Measurements from ENCODE around the gene NAA15.
A peak's percentile ranks its signal among the peaks of the same experiment; 100 is the strongest.

NAA15 gene

GRCh38 chr4:139453371-139454110 is 152.2 kb downstream of the NAA15 start:
- Histone ChIP-seq H2AFZ (ENCODE audit: low read length) (0 out of 2 replicates have a peak overlapping the region, but pooled peaks have one; percentile 5), H3K4me1 (ENCODE audit: insufficient read depth, low read length, severe bottlenecking) (peaks cover 44% of the 10 kb centered on the region), H3K36me3 (ENCODE audit: insufficient read depth, low read length) (no peaks in the 10 kb centered on the region), H3K9me2 (ENCODE audit: low read depth, low read length) (no peaks in the 10 kb centered on the region), H3F3A (ENCODE audit: insufficient read depth, low read length) (no peaks in the 10 kb centered on the region), H4K20me1 (ENCODE audit: insufficient read depth, low read length) (no peaks in the 10 kb centered on the region), H3K27ac (ENCODE audit: low read depth, low read length, poor library complexity, severe bottlenecking) (peak overlapping the region; percentile 85), H3K79me2 (ENCODE audit: insufficient read depth, low read length) (peaks cover 44% of the 10 kb centered on the region), H3K4me2 (ENCODE audit: low read length) (peak overlapping the region; percentile 97), H3K9me3 (ENCODE audit: low read length) (no peaks in the 10 kb centered on the region), H3K4me3 (ENCODE audit: low read depth, low read length, poor library complexity, severe bottlenecking) (peak overlapping the region; percentile 89), H3K9ac (ENCODE audit: low read length) (peak overlapping the region; percentile 76), H3K27me3 (ENCODE audit: insufficient read depth, low read length) (no peaks in the 10 kb centered on the region)
- TF ChIP-seq, protein P1, sequence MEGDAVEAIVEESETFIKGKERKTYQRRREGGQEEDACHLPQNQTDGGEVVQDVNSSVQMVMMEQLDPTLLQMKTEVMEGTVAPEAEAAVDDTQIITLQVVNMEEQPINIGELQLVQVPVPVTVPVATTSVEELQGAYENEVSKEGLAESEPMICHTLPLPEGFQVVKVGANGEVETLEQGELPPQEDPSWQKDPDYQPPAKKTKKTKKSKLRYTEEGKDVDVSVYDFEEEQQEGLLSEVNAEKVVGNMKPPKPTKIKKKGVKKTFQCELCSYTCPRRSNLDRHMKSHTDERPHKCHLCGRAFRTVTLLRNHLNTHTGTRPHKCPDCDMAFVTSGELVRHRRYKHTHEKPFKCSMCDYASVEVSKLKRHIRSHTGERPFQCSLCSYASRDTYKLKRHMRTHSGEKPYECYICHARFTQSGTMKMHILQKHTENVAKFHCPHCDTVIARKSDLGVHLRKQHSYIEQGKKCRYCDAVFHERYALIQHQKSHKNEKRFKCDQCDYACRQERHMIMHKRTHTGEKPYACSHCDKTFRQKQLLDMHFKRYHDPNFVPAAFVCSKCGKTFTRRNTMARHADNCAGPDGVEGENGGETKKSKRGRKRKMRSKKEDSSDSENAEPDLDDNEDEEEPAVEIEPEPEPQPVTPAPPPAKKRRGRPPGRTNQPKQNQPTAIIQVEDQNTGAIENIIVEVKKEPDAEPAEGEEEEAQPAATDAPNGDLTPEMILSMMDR (IDR thresholded peaks at IDR 0.05; ENCODE audit: low read length) = 0 out of 2 replicates have a peak, but pooled peaks have one; percentile 32
- no peak for TF ChIP-seq EZH2 (IDR thresholded peaks at IDR 0.05; ENCODE audit: borderline replicate concordance, low read length)

DNA sequence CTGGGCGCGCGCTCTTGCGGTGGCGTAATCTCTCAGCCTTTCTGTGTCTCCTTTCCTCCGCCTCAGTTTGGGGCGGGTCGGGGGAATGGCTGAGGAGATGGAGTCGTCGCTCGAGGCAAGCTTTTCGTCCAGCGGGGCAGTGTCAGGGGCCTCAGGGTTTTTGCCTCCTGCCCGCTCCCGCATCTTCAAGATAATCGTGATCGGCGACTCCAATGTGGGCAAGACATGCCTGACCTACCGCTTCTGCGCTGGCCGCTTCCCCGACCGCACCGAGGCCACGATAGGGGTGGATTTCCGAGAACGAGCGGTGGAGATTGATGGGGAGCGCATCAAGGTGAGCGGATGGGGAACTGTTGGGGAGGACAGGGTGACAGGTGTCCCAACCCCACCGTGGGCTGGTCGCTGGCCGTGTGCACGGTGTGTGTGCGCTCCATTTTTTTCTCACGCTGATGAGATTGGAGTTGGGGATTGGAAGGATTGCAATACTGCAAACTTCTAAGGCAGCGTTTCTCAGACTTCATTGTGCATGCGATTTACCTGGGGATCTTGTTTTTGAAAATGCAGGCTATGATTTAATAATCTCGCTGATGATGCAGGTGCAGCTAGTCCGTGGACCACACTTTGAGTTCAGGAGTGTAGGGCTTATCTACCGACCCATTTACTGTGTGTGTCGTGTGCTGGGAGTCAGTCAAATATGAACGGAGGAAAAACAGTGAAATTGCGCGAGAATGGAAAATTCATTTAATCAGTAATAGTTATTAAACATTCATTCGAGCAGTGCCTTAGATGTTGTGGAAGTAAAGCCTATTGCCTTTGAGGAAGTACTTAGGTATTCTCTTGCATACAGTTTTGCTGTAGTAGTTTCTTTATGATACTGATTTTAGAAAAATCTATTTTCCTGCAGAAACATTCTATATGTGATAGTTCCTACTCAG is 153.1 kb downstream of the NAA15 start, which contains the start of gene RAB33B:
RAB33B (plus strand) TSS at position 11 of the 935 bp plus-strand sequence; CDS start at position 86, 75 bp downstream.
- H3K9ac ChIP-seq (ENCODE audit: low read length) = peak within 1 kb of the TSS; percentile 76

GRCh38 chr4:139455126-139455538 is 153.8 kb downstream of the NAA15 start:
- Histone ChIP-seq H3K9me2 (ENCODE audit: low read depth, low read length) (no peaks in the 10 kb centered on the region), H3K79me2 (ENCODE audit: insufficient read depth, low read length) (peaks cover 45% of the 10 kb centered on the region), H2AFZ (ENCODE audit: low read length) (no peak overlapping the region), H3K27me3 (ENCODE audit: insufficient read depth, low read length) (no peaks in the 10 kb centered on the region), H3K4me3 (ENCODE audit: low read depth, low read length, poor library complexity, severe bottlenecking) (peak overlapping the region; percentile 89), H3K4me1 (ENCODE audit: insufficient read depth, low read length, severe bottlenecking) (peaks cover 44% of the 10 kb centered on the region), H4K20me1 (ENCODE audit: insufficient read depth, low read length) (no peaks in the 10 kb centered on the region), H3K9ac (ENCODE audit: low read length) (peak overlapping the region; percentile 76), H3K4me2 (ENCODE audit: low read length) (peak overlapping the region; percentile 97), H3F3A (ENCODE audit: insufficient read depth, low read length) (no peaks in the 10 kb centered on the region), H3K27ac (ENCODE audit: low read depth, low read length, poor library complexity, severe bottlenecking) (peak overlapping the region; percentile 85), H3K9me3 (ENCODE audit: low read length) (no peaks in the 10 kb centered on the region), H3K36me3 (ENCODE audit: insufficient read depth, low read length) (no peaks in the 10 kb centered on the region)
- TF ChIP-seq, protein P1 (IDR thresholded peaks at IDR 0.05; ENCODE audit: low read length) = no peak

More for the DNA sequence above, 153.1 kb downstream of the NAA15 start, which contains the start of gene RAB33B:
- peak within 1 kb of the TSS; percentile 85 for H3K27ac ChIP-seq (ENCODE audit: low read depth, low read length, poor library complexity, severe bottlenecking)
- no peak for TF ChIP-seq EZH2 (IDR thresholded peaks at IDR 0.05; ENCODE audit: borderline replicate concordance, low read length)
- TF ChIP-seq, protein P1 (IDR thresholded peaks at IDR 0.05; ENCODE audit: low read length) = no peak
- H3F3A ChIP-seq (ENCODE audit: insufficient read depth, low read length) = no peaks in the 10 kb centered on the region
- H2AFZ ChIP-seq (ENCODE audit: low read length) = 0 out of 2 replicates have a peak within 1 kb of the TSS, but pooled peaks have one; percentile 5
- peaks cover 44% of the 10 kb centered on the region for H3K79me2 ChIP-seq (ENCODE audit: insufficient read depth, low read length)
- H3K4me1 ChIP-seq (ENCODE audit: insufficient read depth, low read length, severe bottlenecking) = peaks cover 44% of the 10 kb centered on the region
- no peaks in the 10 kb centered on the region for H3K36me3 ChIP-seq (ENCODE audit: insufficient read depth, low read length)
- H3K27me3 ChIP-seq (ENCODE audit: insufficient read depth, low read length) = no peaks in the 10 kb centered on the region
- peak within 1 kb of the TSS; percentile 89 for H3K4me3 ChIP-seq (ENCODE audit: low read depth, low read length, poor library complexity, severe bottlenecking)
- H3K9me3 ChIP-seq (ENCODE audit: low read length) = no peaks in the 10 kb centered on the region
- H4K20me1 ChIP-seq (ENCODE audit: insufficient read depth, low read length) = no peaks in the 10 kb centered on the region
- H3K4me2 ChIP-seq (ENCODE audit: low read length) = peak within 1 kb of the TSS; percentile 97
- no peaks in the 10 kb centered on the region for H3K9me2 ChIP-seq (ENCODE audit: low read depth, low read length)

Data from OCI-LY1 (cell line).